Effector CD8-positive, alpha-beta T cell (primary cell): ENCODE results near the gene TMEM19.

Source experiments
- DNase-seq: peaks from one replicate; lab custom pipeline; 2025; lab: John Stamatoyannopoulos, UW

The TMEM19 gene

GRCh38 chr12:71718611-71719010 lies 32.7 kb downstream of the TMEM19 start:
- no peak for DNase-seq

GRCh38 chr12:71719647-71720370 lies 33.9 kb downstream of the TMEM19 start:
- DNase-seq: no peak

- DNase-seq: no peak
Measured at GRCh38 chr12:71721783-71722505, 36.1 kb downstream of the TMEM19 start.

- no peak for DNase-seq
Measured at GRCh38 chr12:71725011-71725410, 39.1 kb downstream of the TMEM19 start.

- DNase-seq: no peak
Measured at GRCh38 chr12:71726548-71726947, 40.7 kb downstream of the TMEM19 start.

DNA sequence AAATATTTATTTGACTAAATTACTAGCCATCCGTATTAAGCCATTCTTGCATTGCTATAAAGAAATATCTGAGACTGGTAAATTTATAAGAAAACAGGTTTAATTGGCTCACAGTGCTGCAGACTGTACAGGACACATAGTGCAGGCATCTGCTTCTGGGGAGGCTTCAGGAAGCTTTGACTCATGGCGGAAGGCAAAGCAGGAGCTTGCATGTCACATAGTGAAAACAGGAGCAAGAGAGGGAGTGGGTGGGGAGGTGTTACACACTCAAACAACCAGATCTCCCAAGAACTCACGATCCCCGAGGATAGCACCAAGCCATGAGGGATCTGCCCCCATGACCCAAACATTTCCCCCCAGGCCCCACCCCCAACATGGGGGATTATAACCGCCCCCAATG lies 42.1 kb downstream of the TMEM19 start:
- no peak for DNase-seq

DNA sequence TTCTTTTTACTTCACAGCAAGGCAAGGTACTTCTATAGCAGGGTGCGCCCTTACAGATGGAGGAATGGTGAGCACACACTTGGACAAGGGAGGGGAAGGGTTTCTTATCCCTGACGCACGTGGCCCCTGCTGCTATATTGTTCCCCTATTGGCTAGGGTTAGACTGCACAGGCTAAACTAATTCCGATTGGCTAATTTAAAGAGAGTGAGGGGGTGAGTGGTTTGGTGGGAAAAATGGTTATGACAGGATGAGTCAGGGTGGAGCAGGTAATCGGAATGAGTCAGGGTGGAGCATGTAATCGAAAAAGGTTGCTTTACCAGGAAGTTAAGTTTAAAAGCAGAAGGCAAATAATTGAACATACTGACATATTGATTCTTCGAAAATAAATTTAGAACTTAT lies 45.1 kb downstream of the TMEM19 start:
- no peak for DNase-seq

GRCh38 chr12:71731439-71732356 lies 45.8 kb downstream of the TMEM19 start:
- no peak for DNase-seq

DNA sequence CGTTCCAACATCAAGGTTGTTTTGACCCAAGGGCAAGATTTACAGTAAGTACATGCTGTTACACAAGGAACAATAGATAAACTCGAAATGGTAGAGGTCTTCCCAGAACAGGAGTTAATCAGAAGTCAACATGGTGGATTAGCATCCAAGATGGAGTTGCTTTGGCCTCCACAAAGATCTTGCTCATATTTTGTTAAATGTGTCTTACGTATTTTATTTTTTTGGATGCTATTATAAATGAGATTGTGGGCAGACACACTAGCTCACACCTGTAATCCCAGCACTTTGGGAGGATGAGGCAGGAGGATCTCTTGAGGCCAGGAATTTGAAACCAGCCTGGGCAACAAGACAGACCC lies 46.5 kb downstream of the TMEM19 start:
- no peak for DNase-seq

DNA sequence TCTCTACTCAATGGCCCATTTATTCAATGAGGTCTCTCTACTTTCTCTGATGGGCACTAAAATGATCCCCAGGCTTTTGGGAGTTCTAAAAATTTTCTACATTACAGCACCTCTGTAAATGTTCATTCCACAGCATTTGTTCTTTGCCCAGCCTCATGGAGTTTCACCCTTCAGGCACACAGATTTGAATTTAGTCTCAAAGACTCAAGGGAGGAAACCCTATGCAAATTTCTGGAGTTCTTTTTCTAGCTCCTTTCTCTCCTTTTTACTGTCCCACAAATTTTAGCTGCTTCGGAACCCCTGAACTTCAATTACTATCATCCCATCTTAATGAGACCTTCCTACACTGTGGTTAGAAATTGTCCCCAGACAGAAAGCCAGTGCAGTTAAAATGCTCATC lies 51.3 kb downstream of the TMEM19 start:
- no peak for DNase-seq

DNA sequence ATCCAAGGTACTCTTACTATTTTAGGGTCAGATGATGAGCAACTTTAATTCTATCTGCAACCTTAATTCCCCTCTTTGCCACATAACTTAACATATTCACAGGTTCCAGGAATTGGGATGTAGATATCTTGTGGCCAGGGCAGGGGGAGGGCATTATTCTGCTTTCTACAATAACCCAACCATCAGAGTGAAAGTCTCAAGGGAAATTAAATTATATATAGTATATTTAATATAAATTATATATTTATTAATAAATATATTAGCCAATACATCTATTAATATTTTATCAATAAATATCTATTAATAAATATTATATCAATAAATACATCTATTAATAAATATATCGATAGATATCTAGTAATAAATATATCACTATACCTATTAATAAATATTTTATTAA lies 57.1 kb downstream of the TMEM19 start:
- DNase-seq: no peak

DNA sequence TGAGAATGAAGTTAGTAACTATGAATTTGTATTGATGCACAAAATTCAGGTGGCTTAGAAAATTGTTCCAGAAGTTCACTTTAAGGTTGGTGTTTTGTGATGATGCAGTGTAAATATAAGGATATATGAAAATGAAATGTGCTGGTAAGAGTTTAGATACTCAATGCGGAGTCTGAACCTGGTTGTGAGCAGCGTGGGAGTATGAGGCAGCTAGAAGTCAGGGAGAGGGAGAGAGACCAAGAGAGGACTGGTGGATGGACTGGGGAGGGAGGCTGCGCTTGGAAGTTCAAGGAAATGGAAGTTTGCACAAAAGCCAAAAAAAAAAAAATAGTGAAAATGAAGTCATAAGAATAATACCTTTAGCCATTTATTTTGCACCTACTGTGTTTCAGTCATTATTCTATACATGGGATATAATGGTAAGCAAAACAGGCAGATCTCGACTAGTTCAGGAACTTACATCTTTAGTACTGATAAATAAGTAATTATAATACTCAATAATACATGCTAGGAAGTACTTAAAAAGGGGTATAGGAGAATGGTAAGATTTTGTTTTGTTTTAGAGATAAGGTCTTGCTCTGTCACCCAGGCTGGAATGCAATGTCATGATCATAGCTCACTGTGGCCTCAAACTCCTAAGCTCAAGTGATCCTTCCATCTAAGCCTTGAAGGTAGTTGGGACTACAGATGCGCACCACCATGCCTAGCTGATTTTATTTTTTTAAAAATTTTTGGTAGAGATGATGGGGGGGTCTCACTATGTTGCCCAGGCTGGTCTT lies 58.8 kb downstream of the TMEM19 start:
- DNase-seq: no peak

DNA sequence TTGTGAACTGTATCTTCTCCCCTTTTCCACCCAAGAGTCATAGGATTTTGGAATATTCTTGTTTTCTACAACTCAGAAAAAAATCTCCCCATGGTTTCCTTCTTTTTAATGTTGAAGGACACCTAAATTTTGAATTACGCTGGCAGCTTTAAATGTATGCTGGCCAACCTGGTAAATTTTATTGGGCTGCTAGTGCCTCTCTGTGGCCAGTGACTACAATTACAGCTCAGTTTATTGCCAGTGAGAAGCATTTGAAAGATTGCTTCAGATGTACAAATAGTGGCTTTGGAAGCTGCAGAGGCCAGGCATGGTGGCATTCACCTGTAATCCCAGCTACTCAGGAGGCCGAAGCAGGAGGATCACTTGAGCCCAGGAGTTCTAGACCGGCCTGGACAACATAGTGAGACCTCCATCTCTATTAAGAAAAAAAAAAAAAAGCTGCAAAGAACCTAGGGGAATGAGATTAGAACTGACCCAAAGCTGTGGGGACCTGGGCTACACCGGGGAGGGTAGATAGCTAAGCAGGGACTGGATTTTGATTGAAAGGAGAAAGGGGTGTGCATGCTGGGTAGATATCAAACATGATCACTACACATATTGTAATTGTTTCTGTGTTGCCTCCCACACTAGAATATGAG lies 61.2 kb downstream of the TMEM19 start:
- DNase-seq: peak; percentile 6

DNA sequence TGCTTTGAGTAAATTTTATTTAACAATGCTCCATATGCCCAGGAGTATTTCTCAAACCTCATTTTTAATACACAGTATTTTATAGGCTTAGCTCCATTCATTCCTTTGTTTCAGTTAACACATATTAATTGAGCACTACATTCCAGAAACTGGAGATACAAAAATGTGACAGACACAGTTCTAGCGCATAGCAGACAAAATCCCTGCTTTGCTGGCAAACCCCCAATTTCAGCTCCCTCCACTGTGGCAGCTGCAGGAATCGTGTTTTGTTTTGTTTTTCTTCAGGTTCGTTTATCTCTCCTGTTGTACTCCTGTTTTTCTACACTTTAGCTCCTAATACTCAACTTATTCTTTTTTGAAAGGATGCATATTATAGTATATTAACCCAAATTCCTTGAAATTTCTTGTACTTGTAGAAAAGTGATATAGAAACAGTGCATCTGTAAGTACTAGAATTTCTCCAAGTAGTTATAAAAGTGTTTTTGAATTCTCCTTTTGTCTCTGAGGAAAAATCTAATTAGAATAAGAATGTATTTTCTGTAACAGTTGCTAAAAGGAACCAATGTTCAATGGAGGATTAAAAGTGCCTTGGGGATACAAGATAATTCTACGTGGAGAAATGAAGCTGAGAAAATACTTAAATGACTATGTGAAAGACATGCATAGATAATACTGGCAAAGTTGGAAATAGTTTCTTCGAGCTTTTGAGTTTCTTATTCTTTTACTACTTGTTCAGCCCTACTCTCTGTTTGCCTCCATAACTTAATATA lies 62.4 kb downstream of the TMEM19 start:
- DNase-seq: no peak

DNA sequence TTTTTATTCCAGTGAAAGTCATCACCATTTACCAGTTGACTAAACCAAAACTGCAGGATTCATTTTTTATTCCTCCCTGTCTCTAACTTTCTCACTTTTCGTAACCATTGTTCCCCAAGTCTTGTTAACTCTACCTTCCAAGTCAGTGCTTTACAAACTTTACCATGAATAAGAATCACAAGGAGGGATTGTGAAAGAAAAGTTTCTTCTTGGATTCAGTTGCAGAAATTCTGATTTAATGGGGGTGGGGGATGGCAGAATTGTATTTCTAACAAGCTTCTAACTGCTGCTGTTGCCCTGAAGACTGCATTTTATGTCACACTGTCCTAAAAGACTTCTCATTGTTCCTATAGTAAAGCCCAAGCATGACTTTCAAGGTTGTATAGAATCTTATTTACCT lies 63.8 kb downstream of the TMEM19 start:
- DNase-seq: no peak

- DNase-seq: no peak
Measured at GRCh38 chr12:71752891-71753290, 67.0 kb downstream of the TMEM19 start.
